Measurements from ENCODE around the gene DLG2.

DLG2 gene

DNA sequence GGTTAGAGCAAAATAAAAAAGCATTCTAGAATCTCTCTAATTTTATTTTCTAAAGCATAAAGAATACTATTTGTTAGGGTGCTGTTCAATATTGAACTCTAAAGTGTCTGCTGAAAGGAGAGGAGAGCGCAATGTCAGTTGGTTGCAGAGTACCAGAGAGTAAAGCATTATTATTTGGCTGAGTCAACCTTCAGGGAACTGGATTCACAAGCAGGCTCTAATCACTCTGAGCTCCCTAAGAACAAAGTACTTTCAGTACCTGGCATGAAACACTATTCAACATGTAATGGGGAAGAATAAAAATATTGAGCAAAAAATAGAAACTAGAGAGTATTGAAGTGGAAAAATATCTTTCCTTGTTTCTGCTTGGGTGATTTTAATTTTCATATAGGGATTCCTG lies 1380.0 kb downstream of the DLG2 start:
- no peak for FAIRE-seq

DNA sequence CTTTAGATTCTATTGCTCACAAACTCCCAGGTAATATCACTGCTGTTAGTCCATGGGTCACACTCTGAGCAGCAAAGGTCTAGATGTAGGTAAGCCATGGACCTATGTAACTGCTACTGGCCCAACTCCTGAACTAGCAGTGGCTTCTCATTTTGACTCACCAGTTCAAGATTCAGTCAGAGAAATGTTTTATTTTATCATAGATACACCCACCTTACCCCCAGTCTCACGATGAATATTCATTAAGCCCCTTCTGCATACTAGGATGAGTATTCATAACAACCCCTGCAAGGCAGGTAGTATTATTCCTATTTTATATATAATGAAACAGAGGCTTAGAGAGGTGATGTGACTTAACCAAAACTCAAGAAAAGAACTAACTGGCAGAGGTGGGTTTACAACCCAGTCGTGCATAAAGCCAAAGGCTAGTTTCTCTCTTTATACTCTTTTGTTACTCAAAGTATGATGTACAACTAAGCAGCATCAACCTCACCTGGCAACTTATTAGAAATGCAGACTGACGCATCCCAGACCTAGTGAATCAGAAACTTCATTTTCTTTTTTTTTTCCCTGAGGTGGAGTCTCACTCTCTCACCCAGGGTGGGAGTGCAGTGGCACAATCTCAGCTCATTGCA lies 1383.4 kb downstream of the DLG2 start:
- DNase-seq (ENCODE audit: insufficient read length, low spot score) (no peak), FAIRE-seq (no peak)
- peak; percentile 83 for TF ChIP-seq POU2F2 (IDR thresholded peaks at IDR 0.05; ENCODE audit: low read depth, low read length)
- TF ChIP-seq TAF1 (IDR thresholded peaks at IDR 0.05; ENCODE audit: low read depth, low read length), result no peak

More for the DNA sequence above, 1380.0 kb downstream of the DLG2 start:
- DNase-seq (ENCODE audit: insufficient read length, low spot score), result no peak
- TF ChIP-seq SPI1 (IDR thresholded peaks at IDR 0.05; ENCODE audit: low read depth, low read length) (no peak), POLR2AphosphoS5 (IDR thresholded peaks at IDR 0.05; ENCODE audit: low read depth, low read length) (no peak), POU2F2 (IDR thresholded peaks at IDR 0.05; ENCODE audit: low read depth, low read length) (no peak), PAX5 (IDR thresholded peaks at IDR 0.05; ENCODE audit: insufficient read depth, low read length, severe bottlenecking) (no peak), TAF1 (IDR thresholded peaks at IDR 0.05; ENCODE audit: low read depth, low read length) (no peak), POLR2A (IDR thresholded peaks at IDR 0.05; ENCODE audit: low read depth, low read length) (no peak)

DNA sequence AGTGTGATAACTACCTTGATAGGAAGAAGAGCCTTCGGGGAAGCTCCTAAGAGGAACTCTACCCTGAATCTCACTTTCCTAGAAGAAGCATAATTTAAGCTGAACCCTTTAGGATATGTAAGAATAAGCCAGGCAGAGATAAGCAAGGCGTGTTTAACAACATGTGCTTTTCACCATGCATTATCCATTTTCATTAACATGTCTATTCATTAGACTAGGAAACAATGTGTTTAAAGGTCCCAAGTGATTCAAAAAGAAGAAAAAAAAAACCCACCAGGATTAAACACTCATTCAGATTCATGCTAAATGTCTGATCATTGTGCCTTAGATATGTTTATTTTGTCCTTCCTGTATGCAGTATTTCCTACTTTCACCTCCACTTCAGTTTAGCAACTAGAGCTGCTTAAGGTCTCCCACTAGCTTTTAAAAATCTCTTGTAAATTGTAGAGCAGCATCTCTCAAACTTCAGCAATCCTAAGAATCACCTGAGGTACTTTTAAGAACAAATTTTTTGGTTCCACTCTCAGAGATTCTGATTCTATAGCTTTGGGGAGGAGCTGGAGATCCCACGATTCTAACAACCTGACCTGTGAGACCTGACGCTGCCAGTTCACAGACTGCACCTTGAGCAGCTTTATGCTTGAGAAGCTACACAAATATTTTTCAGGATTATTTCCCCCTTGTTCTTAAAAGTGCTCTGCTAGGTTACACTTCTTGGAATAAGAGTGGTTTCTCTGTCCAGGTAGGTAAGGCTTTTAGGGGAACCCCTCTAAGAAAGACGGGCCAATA lies 1385.6 kb downstream of the DLG2 start:
- TF ChIP-seq POLR2AphosphoS5 (IDR thresholded peaks at IDR 0.05; ENCODE audit: low read depth, low read length) (no peak), POLR2A (IDR thresholded peaks at IDR 0.05; ENCODE audit: low read depth, low read length) (no peak)
- DNase-seq (ENCODE audit: insufficient read length, low spot score) (no peak), FAIRE-seq (no peak)

DNA sequence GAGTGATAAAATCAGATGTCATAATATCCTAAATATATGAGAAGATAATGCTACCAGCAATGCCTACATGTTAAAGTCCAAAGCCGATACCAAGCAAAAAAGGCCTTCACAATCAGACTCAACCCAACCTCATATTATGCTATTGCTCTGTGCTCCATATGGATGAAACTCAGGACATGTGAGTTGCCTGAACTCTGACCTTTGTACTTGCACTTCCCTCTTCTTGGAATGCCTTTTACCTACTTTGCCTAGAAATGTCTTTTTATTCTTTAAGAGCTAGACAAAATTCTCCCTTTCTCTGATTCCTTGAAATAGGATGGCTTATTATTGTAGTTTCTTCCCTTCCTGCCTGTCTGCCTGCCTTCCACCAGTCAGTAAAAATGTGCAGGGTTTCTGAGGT lies 1386.3 kb downstream of the DLG2 start:
- FAIRE-seq, result no peak
- TF ChIP-seq POLR2A (IDR thresholded peaks at IDR 0.05; ENCODE audit: low read depth, low read length) (no peak), POU2F2 (IDR thresholded peaks at IDR 0.05; ENCODE audit: low read depth, low read length) (no peak), PAX5 (IDR thresholded peaks at IDR 0.05; ENCODE audit: insufficient read depth, low read length, severe bottlenecking) (no peak), TAF1 (IDR thresholded peaks at IDR 0.05; ENCODE audit: low read depth, low read length) (no peak), SPI1 (IDR thresholded peaks at IDR 0.05; ENCODE audit: low read depth, low read length) (no peak)
- no peak for DNase-seq (ENCODE audit: insufficient read length, low spot score)

DNA sequence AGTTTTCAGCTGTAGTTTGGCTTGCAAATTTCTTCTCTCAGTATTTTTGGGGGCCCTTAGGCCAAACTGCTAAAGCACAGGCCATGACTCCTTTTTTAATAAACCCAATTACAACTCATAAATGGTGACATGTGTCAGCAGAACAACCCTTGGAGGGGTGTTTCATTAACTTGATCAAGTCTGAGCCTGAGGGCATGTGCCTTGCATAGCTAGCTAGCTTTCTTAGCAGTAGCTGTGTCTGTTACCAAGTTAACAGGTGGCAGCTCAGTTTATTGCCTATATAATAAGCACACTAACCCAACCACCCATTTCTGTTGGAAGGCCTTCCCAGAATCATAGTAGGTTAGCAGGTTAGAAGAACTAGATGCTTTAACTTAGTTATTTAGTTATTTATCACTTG lies 1390.7 kb downstream of the DLG2 start:
- no peak for DNase-seq (ENCODE audit: insufficient read length, low spot score)
- no peak for TF ChIP-seq TAF1 (IDR thresholded peaks at IDR 0.05; ENCODE audit: low read depth, low read length)
- no peak for TF ChIP-seq PAX5 (IDR thresholded peaks at IDR 0.05; ENCODE audit: insufficient read depth, low read length, severe bottlenecking)
- FAIRE-seq, result no peak

DNA sequence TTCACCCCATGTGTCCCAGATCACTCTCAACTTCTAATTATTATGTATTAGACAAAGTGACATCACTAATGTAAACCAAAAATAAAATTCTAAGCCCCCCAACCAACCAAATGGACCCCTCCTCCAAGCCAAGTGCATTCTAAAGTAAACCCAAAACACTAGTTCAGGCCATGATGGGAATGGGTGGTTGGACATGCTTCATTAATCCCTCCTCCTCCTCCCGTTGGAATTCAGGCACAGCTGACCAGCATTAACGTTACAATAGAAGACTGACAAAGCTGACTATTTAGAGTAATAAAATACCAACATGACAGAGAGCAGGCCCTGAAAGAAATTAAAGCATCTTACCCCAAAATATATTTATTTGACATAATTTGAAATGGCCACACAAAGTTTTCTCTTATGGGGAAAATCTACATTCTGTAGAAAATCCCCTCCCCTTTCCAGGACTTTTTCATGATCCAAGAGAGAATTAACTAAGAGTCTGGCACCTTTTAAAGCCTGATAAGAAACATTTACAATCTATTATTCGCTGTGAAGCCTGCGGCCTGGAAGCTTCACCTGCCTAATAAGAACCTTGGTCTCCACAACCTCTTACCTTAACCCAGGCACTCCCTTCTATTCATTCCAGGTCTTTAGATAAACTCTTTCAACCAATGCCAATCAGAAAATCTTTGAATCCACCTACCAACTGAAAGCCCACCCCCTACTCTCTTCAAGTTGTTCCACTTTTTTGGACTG lies 1392.5 kb downstream of the DLG2 start:
- TF ChIP-seq POLR2AphosphoS5 (IDR thresholded peaks at IDR 0.05; ENCODE audit: low read depth, low read length) (no peak), POU2F2 (IDR thresholded peaks at IDR 0.05; ENCODE audit: low read depth, low read length) (no peak), PAX5 (IDR thresholded peaks at IDR 0.05; ENCODE audit: insufficient read depth, low read length, severe bottlenecking) (no peak), SPI1 (IDR thresholded peaks at IDR 0.05; ENCODE audit: low read depth, low read length) (no peak), POLR2A (IDR thresholded peaks at IDR 0.05; ENCODE audit: low read depth, low read length) (no peak), TAF1 (IDR thresholded peaks at IDR 0.05; ENCODE audit: low read depth, low read length) (no peak)
- DNase-seq (ENCODE audit: insufficient read length, low spot score) (no peak), FAIRE-seq (no peak)

DNA sequence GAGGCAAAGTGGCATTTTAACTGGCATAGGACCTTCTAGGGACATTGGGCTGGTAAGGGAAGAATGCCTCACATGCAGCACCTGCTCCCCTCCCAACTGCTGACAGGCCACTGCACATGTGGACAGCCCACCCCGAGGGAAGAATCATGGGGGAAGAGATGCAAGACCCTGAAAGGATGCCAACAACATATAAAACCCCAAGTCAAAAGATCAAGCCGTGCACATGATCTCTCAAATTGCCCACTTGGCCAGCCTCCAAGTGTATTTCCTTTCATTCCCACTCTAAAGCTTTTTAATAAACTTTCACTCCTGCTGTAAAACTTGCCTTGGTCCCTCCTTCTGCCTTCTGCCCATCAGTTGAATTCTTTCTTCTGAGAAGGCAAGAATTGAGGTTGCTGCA lies 1393.1 kb downstream of the DLG2 start:
- FAIRE-seq (no peak), DNase-seq (ENCODE audit: insufficient read length, low spot score) (no peak)
- TF ChIP-seq PAX5 (IDR thresholded peaks at IDR 0.05; ENCODE audit: insufficient read depth, low read length, severe bottlenecking) (no peak), SPI1 (IDR thresholded peaks at IDR 0.05; ENCODE audit: low read depth, low read length) (no peak), POLR2AphosphoS5 (IDR thresholded peaks at IDR 0.05; ENCODE audit: low read depth, low read length) (no peak), POLR2A (IDR thresholded peaks at IDR 0.05; ENCODE audit: low read depth, low read length) (no peak), TAF1 (IDR thresholded peaks at IDR 0.05; ENCODE audit: low read depth, low read length) (no peak)

DNA sequence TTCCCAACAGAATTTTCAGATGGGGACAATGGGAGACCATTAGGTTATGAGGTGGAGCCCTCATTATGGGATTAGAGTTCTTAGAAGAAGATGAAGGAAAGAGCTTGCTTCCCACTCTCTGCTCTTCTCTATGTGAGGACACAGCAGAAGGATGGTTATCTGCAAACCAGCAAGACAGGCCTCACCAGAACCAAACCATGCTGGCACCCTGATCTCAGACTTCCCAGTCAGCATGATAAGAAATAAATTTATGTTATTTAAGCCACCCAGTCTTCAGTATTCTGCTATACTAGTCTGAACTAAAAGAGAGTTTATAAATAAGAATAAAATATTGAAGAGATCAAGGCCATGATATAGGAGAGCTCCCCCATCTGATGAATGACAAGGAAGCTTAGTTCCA lies 1394.6 kb downstream of the DLG2 start:
- no peak for DNase-seq (ENCODE audit: insufficient read length, low spot score)
- no peak for FAIRE-seq
- no peak for TF ChIP-seq POU2F2 (IDR thresholded peaks at IDR 0.05; ENCODE audit: low read depth, low read length)

DNA sequence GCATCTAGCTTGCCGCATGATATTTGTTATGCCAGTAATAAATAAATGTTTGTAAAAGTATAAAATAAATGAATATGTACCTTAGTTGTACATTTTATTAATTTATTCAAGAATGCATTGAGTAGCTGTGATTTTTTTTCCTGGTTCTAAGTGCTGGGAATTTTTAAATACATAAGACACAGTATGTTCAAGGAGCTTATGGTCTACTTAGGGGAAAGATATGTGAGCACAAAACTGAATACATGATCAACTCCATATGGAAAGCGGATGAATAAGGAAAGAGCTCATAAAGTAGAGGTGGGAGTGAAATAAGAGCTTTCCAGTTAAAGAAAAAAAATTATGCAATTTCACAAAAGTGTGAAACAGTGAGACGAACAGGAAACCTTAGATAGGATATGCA lies 1396.7 kb downstream of the DLG2 start:
- DNase-seq (ENCODE audit: insufficient read length, low spot score), result no peak
- FAIRE-seq, result no peak
- TF ChIP-seq POLR2A (IDR thresholded peaks at IDR 0.05; ENCODE audit: low read depth, low read length), result no peak
- TF ChIP-seq PAX5 (IDR thresholded peaks at IDR 0.05; ENCODE audit: insufficient read depth, low read length, severe bottlenecking), result no peak
- TF ChIP-seq POLR2AphosphoS5 (IDR thresholded peaks at IDR 0.05; ENCODE audit: low read depth, low read length), result no peak
- no peak for TF ChIP-seq TAF1 (IDR thresholded peaks at IDR 0.05; ENCODE audit: low read depth, low read length)
- no peak for TF ChIP-seq SPI1 (IDR thresholded peaks at IDR 0.05; ENCODE audit: low read depth, low read length)
- TF ChIP-seq POU2F2 (IDR thresholded peaks at IDR 0.05; ENCODE audit: low read depth, low read length), result no peak

DNA sequence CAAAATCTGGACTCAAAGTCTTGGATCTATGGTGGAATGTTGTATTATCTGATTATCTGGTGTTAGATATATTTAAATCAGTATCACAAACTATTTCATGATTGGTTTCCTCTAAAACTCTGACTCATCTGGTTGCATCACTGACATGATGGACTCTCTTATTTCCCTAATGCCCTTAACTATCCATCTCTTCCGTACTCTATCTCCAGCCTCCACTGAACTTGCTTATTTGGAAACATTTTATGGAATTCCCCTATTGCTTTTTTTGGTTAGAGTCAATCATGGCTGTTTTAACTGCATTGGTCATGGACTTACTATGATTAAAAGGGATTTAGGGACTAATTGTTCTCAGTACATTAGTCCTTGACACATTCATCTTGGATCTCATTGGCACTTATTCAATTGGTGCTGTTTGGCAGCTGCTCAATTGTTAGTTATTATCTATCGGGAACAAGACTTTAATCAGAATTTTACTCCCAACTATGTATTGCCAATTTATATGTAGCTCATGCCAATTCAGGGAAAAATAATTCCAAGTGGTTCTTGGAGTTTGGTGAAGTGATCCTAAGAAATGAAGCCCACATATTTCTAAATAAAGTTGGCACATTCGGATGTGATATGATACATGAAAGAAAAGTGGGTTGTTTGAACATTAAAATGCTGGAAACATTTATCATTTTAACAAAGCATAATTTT lies 1399.0 kb downstream of the DLG2 start:
- DNase-seq (ENCODE audit: insufficient read length, low spot score) (no peak), FAIRE-seq (no peak)
- TF ChIP-seq POLR2A (IDR thresholded peaks at IDR 0.05; ENCODE audit: low read depth, low read length), result no peak
- TF ChIP-seq PAX5 (IDR thresholded peaks at IDR 0.05; ENCODE audit: insufficient read depth, low read length, severe bottlenecking), result no peak
- no peak for TF ChIP-seq POLR2AphosphoS5 (IDR thresholded peaks at IDR 0.05; ENCODE audit: low read depth, low read length)
- no peak for TF ChIP-seq TAF1 (IDR thresholded peaks at IDR 0.05; ENCODE audit: low read depth, low read length)
- no peak for TF ChIP-seq SPI1 (IDR thresholded peaks at IDR 0.05; ENCODE audit: low read depth, low read length)
- no peak for TF ChIP-seq POU2F2 (IDR thresholded peaks at IDR 0.05; ENCODE audit: low read depth, low read length)

All from GM12891 (cell line).